ENCODE measurements around the gene RPL18A.

Gene RPL18A

GRCh38 chr19:17831419-17831888 is 28.3 kb upstream of the RPL18A start:
- H3K36me3 Mint-ChIP-seq (ENCODE audit: low read depth): no peaks in the 10 kb centered on the region

GRCh38 chr19:17832443-17833208 is 27.1 kb upstream of the RPL18A start:
- H3K27me3 Mint-ChIP-seq (ENCODE audit: low read depth): peaks cover 36% of the 10 kb centered on the region
- no peak for TF ChIP-seq CTCF (IDR thresholded peaks at IDR 0.05; ENCODE audit: unreplicated experiment in 3 of 3)
- H3K4me3 Mint-ChIP-seq: no peak overlapping the region
- no peak overlapping the region for H3K27ac Mint-ChIP-seq
- no peaks in the 10 kb centered on the region for H3K9me3 Mint-ChIP-seq
- H3K4me1 Mint-ChIP-seq: no peaks in the 10 kb centered on the region
- no peaks in the 10 kb centered on the region for H3K36me3 Mint-ChIP-seq (ENCODE audit: low read depth)

More at GRCh38 chr19:17831419-17831888, 28.3 kb upstream of the RPL18A start:
- Mint-ChIP-seq H3K27ac (no peak overlapping the region), H3K4me3 (peak overlapping the region; percentile 45 to 88 (median 66)), H3K4me1 (no peaks in the 10 kb centered on the region), H3K27me3 (ENCODE audit: low read depth) (peaks cover 31% of the 10 kb centered on the region), H3K9me3 (no peaks in the 10 kb centered on the region)
- no peak for TF ChIP-seq CTCF (IDR thresholded peaks at IDR 0.05; ENCODE audit: unreplicated experiment in 3 of 3)

DNA sequence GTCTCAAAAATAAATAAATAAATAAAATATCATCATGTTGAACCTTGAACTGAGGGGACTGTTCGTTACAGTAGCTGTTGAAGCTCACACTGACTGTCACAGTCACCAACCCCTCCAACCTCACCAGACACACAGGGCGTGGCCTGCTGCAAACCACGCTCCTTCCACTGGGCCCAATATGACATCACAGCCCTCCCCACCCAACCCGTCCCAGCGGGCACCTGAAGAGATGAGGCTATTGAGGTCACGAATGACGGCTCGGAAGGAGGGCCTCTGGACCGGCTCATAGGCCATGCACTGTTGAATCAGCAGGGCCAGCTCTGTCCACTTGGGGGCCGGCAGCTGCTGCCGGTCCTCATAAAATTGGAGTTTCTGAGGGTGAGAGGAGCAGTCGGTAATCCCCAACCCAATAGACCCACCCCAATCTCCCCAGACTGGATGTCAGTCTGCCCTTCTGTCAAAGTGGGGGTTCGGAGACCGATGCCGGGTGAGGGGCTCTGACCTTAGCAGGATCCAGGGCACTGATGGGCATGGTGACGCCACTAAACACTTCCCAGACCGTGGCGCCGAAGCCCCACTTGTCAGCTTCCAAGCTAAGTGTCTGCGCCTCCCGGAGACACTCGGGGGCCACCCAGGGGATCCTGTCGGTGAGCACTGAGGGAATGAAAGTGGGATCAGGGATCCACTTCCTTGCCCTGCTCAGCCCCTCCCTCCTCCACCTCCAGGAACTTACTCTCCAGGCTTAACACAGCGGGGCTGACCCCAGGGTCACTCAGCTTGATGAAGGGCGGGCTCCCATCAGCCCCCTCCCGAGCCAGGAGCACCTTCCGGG is 25.1 kb upstream of the RPL18A start:
- Mint-ChIP-seq H3K36me3 (ENCODE audit: low read depth) (no peaks in the 10 kb centered on the region), H3K9me3 (no peaks in the 10 kb centered on the region), H3K27ac (no peak overlapping the region), H3K27me3 (ENCODE audit: low read depth) (peaks cover 46% of the 10 kb centered on the region), H3K4me3 (no peak overlapping the region), H3K4me1 (no peaks in the 10 kb centered on the region)
- peak in 1 of 3 experiments; percentile 5 for TF ChIP-seq CTCF (IDR thresholded peaks at IDR 0.05; ENCODE audit: unreplicated experiment in 3 of 3)

GRCh38 chr19:17835182-17836006 is 24.3 kb upstream of the RPL18A start:
- H3K4me1 Mint-ChIP-seq: no peaks in the 10 kb centered on the region
- H3K9me3 Mint-ChIP-seq: no peaks in the 10 kb centered on the region
- peaks cover 50% of the 10 kb centered on the region for H3K27me3 Mint-ChIP-seq (ENCODE audit: low read depth)
- no peaks in the 10 kb centered on the region for H3K36me3 Mint-ChIP-seq (ENCODE audit: low read depth)
- H3K4me3 Mint-ChIP-seq: no peak overlapping the region
- TF ChIP-seq CTCF (IDR thresholded peaks at IDR 0.05; ENCODE audit: unreplicated experiment in 3 of 3): no peak
- no peak overlapping the region for H3K27ac Mint-ChIP-seq

GRCh38 chr19:17836530-17836929 is 23.2 kb upstream of the RPL18A start:
- Mint-ChIP-seq H3K9me3 (no peaks in the 10 kb centered on the region), H3K4me1 (no peaks in the 10 kb centered on the region), H3K27ac (no peak overlapping the region), H3K27me3 (ENCODE audit: low read depth) (peaks cover 53% of the 10 kb centered on the region), H3K4me3 (no peak overlapping the region), H3K36me3 (ENCODE audit: low read depth) (no peaks in the 10 kb centered on the region)
- no peak for TF ChIP-seq CTCF (IDR thresholded peaks at IDR 0.05; ENCODE audit: unreplicated experiment in 3 of 3)
